ENCODE results near the gene CORT. TPM values are rescaled to one million over a fixed set of nuclear protein-coding genes. Genes with fewer than 3 reads are reported as not detected.
"Not testable (repeated sequence)": the region's sequence is repeated elsewhere in the genome, so short reads cannot be mapped to it uniquely, and the experiment has no call there.

CORT gene, protein sequence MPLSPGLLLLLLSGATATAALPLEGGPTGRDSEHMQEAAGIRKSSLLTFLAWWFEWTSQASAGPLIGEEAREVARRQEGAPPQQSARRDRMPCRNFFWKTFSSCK
- not detected for total RNA-seq
- long read RNA-seq, result 0 reads

DNA sequence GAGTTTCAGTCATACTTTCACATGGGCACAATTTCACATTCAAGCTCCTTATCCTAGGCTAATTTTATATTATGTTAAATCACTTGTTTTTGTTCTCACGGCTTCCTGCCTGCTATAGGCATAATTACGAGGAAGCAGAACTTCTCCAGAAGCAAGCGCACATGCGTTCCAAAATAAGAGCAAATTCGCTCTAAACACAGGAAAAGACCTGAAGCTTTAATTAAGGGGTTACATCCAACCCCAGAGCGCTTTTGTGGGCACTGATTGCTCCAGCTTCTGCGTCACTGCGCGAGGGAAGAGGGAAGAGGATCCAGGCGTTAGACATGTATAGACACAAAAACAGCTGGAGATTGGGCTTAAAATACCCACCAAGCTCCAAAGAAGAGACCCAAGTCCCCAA, at the start of gene CORT:
TSS of gene CORT (plus strand) at position 281 of the 400 bp plus-strand sequence. CDS start 193 bp downstream, outside the sequence.
- intact Hi-C loops (cut with micrococcal nuclease), result no loop called here
- DNase-seq, result no peak
- ATAC-seq, result no peak

DNA sequence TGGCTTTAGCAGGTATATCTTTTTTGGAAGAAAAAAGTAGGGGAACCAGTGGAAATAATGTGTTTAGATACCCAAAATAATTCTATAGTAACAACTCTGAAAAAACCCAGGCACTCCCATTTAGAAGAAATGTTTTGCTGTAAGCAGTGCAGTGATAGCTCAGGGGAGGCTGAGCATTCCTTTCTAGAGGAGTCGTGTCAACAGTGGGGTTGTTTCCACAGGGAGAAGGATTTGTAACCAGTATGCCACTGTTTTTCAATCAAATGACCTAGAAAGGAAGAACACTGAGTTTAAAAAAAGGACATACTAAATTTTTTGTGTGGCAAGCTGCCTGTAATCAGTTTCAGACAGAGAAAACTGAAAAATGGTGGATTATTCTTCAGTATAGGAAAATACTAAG, 48.5 kb upstream of the CORT start:
- ATAC-seq, result no peak
- intact Hi-C loops (cut with micrococcal nuclease), result no loop called here
- no peak for DNase-seq

DNA sequence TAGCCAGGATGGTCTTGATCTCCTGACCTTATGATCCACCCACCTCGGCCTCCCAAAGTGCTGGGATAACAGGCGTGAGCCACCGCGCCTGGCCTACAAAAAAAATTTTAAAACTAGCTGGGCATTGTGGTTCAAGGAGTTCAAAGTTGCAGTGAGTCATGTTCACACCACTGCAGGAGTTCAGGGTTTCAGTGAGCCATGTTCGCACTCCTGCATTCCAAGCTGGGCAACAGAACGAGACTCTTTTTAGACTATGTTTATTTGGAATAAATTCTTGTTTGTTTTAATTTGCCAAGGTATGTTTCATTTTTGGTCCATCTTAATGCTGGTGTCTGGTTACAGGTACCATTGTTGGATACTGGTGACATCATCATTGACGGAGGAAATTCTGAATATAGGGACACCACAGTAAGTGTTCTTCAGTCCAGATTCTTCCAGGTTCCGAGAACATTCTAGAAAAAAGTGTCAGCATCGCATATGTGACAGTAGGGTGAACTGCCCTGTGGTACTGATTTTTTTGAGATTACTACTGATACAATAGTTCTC, 47.0 kb upstream of the CORT start:
- intact Hi-C loops (cut with micrococcal nuclease), result no loop called here
- ATAC-seq (no peak), DNase-seq (no peak)

DNA sequence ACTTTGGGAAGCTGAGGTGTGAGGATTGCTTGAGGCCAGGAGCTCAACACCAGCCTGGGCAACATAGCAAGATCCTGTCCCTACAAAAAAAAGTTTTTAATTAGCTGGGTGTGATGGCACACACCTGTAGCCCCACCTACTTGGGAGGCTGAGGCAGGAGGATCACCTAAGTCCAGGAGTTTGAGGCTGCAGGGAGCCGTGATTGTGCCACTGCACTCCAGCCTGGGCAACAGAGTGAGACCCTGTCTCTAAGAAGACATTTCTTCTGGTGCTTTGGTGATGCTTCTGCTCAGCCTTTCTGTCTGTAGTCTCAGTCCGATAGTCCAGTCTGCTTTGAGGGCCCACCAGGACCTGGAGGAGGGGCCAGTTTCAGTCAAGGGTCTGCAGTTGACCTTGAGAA, 42.6 kb upstream of the CORT start:
- intact Hi-C loops (cut with micrococcal nuclease), result no loop called here
- DNase-seq (no peak), ATAC-seq (no peak)

DNA sequence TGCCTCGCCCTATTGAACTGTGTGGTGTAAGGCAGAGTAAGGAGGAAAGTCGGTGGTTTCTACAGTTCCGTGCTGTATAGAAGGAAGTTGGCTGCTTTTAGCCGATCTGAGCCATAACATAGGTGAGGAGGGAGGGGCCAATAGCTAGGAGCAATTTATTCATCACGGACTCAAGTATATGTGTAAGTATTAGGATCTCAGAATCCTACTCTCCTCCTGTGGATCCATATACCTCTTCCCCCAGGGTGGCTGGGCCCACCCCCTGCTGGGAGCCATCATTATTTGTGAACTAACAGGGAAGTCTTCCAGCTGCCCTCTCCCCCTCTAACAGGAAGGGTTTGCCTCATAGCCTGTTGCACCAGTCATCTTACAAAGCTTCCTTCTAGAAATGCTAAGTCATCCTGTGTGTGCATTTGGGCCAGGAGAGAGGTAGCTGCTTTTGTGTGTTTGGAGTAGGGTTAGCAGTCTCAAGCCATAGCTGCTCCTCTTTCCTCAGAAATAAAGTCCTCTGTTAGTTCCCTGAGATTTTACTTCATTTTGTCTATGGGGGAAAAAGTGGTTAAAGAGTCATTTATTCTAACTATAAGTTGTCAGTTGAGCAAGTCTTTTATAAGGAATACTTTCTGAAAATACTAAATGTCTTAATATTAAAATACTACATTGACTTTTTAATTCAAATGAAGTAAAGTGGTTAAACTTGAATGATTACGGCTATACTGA, 34.5 kb upstream of the CORT start:
- intact Hi-C loops (cut with micrococcal nuclease), result no loop called here
- ATAC-seq (peak; percentile 76), DNase-seq (no peak)

DNA sequence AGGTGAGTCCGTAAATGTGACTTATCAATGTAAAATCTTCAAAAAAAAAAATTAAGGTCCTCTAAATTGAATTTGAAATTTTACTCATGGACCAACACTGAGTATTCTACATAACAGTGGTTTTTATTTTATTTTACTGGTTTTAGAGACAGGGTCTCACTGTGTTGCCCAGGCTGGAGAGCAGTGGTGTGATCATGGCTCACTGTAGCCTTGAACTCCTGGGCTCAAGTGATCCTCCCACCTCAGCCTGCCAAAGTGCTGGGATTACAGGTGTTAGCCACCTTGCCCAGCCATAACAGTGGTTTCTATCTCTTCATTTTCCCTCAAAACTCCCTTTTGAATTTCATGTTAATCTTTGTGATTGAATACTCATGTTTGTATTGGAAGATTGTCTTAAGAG, 33.9 kb upstream of the CORT start:
- DNase-seq; intact Hi-C loops (cut with micrococcal nuclease); ATAC-seq: not testable (repeated sequence)

DNA sequence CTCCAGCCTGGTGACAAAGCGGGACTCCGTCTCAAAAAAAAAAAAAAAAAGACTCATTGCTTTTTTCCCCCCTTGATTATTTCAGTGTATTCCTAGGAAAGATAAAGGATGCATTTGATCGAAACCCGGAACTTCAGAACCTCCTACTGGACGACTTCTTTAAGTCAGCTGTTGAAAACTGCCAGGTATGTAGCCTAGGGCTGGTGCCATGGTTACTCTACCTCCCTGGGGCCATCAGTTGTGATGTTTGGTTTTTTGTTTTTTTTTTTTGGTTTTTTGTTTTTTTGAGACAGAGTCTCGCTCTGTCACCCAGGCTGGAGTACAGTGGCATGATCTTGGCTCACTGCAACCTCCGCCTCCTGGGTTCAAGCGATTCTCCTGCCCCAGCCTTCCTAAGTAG, 31.1 kb upstream of the CORT start:
- intact Hi-C loops (cut with micrococcal nuclease); DNase-seq; ATAC-seq: not testable (repeated sequence)

DNA sequence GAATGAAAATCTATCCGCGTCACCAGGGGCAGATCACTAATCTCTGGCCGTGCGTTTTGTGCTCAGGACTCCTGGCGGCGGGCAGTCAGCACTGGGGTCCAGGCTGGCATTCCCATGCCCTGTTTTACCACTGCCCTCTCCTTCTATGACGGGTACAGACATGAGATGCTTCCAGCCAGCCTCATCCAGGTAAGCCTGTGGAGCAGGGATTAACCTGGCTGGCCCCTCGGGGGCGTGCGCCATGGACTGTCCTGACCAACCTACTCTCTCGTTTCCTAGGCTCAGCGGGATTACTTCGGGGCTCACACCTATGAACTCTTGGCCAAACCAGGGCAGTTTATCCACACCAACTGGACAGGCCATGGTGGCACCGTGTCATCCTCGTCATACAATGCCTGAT, 30.5 kb upstream of the CORT start:
- DNase-seq, result no peak
- intact Hi-C loops (cut with micrococcal nuclease), result no loop called here
- no peak for ATAC-seq

DNA sequence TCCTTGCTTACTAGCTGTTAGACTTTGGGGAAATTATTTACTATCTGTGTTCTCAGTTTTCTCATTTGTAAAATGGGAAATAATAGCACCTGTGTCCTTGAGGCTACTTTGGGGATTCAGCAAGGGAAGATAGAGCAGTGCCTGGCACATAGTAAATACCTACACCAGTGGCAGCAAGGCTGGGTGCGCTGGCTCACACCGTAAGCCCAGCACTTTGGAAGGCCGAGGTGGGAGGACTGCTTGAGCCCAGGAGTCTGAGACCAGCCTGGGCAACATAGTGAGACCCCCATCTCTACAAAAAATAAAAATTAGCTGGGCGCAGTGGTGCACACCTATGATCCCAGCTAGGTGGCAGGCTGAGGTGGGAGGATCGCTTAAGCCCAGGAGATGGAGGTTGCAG, 28.2 kb upstream of the CORT start:
- no peak for DNase-seq
- intact Hi-C loops (cut with micrococcal nuclease), result loop anchor here (10.0 kb wide), 1 partner anchor 47 kb away; no protein-coding TSS in a partner anchor
- ATAC-seq, result no peak

DNA sequence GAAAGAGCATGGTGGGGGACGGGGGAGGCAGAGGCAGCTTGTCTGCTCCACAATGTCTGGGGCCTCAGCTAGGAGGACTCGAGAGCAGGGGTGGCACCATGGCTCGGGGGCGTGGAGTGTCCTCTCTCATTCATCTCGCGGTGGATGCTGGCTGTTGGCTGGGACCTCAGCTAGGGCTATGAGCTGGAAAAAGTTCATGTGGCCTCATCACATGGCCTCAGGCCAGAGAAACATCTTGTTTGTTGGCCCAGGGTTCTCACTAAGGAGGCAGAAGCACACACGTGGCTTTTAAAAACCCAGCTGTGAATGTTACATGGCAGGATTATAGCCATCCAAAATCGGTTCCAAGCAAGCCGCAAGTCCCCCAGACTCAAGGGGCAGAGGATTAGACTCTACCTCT, 25.8 kb upstream of the CORT start:
- intact Hi-C loops (cut with micrococcal nuclease), result loop anchor here (10.0 kb wide), 1 partner anchor 49 kb away; no protein-coding TSS in a partner anchor
- DNase-seq (peak; percentile 59), ATAC-seq (peak; percentile 28)

DNA sequence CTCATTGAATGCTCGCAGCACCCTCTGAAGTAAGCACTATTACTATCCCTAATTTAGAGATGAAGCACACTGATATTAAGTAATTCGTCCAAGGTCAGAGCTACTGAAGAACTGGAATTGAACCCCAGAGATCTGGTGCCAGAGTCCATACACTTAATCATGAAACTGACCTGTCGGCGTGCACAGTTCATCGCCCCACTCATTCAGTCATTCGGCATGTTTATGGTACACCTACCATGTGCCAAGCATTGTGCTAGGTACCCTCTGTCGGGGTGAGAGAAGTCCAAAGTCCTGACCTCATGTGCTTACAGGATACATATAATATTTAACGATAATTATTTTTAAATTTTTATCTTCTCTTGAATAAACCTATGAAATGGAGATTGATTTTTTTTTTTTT, 25.2 kb upstream of the CORT start:
- no peak for DNase-seq
- ATAC-seq, result no peak
- intact Hi-C loops (cut with micrococcal nuclease), result loop anchor here (10.0 kb wide), 1 partner anchor 50 kb away; no protein-coding TSS in a partner anchor

DNA sequence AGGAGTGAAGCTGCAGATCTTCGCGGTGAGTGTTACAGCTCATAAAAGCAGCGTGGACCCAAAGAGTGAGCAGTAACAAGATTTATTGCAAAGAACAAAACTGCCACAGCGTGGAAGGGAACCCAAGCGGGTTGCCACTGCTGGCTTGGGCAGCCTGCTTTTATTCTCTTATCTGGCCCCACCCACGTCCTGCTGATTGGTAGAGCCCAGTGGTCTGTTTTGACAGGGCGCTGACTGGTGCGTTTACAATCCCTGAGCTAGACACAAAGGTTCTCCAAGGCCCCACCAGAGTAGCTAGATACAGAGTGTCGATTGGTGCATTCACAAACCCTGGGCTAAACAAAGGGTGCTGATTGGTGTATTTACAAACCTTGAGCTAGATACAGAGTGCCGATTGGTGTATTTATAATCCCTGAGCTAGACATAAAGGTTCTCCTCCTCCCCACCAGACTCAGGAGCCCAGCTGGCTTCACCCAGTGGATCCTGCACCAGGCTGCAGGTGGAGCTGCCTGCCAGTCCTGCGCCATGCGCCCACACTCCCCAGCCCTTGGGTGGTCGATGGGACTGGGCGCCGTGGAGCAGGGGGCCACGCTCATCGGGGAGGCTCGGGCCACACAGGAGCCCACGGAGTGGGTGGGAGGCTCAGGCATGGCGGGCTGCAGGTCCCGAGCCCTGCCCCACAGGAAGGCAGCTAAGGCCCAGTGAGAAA, 23.9 kb upstream of the CORT start:
- not testable (repeated sequence) for DNase-seq, ATAC-seq
- intact Hi-C loops (cut with micrococcal nuclease), result loop anchor here (10.0 kb wide), 1 partner anchor 51 kb away; no protein-coding TSS in a partner anchor

DNA sequence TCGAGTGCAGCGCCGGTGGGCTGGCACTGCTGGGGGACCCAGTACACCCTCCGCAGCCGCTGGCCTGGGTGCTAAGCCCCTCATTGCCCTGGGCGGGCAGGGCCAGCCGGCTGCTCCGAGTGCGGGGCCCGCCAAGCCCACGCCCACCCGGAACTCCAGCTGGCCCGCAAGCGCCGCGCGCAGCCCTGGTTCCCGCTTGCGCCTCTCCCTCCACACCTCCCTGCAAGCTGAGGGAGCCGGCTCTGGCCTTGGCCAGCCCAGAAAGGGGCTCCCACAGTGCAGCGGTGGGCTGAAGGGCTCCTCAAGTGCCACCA, 23.3 kb upstream of the CORT start:
- intact Hi-C loops (cut with micrococcal nuclease), result loop anchor here (10.0 kb wide), 1 partner anchor 52 kb away; no protein-coding TSS in a partner anchor
- not testable (repeated sequence) for ATAC-seq, DNase-seq

DNA sequence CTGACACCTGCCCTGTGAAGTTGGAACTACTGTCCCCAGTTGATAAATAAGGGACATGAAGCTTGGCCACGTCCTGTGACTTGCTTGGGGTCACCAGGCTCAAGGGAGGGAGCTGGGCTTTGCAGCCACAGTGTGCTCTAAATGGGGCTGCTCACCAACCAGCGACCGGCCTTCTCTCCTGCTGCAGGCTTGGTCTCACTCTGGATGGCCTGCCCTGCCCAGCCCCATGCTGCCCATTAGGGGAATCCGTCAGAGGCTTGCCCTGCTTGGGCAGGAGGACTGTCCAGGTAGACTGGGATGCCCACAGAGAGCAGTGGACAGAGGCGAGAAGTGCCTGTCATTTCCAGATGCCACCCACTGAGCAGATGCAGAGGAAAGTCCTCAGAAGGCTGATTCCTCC, 20.8 kb upstream of the CORT start:
- ATAC-seq, result no peak
- no peak for DNase-seq
- intact Hi-C loops (cut with micrococcal nuclease), result loop anchor here (10.0 kb wide), 1 partner anchor 54 kb away; no protein-coding TSS in a partner anchor

DNA sequence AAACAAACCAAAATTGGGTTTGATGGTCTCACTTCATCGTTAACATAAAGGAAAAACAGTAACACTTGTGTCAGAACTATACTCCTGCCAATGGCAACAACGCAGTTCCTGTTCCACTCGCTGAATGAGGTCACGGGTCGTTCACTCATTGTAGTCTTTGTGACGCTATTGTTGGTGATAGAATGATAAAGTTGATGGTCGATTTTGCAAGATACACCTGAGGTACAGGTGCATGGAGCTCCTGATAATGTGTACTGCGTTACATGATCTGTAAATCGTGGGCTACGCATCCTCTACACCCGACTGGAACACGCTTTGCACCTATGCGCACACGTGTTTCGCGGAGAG, 20.0 kb upstream of the CORT start:
- no peak for DNase-seq
- no peak for ATAC-seq
- intact Hi-C loops (cut with micrococcal nuclease), result loop anchor here (10.0 kb wide), 1 partner anchor 55 kb away; no protein-coding TSS in a partner anchor

DNA sequence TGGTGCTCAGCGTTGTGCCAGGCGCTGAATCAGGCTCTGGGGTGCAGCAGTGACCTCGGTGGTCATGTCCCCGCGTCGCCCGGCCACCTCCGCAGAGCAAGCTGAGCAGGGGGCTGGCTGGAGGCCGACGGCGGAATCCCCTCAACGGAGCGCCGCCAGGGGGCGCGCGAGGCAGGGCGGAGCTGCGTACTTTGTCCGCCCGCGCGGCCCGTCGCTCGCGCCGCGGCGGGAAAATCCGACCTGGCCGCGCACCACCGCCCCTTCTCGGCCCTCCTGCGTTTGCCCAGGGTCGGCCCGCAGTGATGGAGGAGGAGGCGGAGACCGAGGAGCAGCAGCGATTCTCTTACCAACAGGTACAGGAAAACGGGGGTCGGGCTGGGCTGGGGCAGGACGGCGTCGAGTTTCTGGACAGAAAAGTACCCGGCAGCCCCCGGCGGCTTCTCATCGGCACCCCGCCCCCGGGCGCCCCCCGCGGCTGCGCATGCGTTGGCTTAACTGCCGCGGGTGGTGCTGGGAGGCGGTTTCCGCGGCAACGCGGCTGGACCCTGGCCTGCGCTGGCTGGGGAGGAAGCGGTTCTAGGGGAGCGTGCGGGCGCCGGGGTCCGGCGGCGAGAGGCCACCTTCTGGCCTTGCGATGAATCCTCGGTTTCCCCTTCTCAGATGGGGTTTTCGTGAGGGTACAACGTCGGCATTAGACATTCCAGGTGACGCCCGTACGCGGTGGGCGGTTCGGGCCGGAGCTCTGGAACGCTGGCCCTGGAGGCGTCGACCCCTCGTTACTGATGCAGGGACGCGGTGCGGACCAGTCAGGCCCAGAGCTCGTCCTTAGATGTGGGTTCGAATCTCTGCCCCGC, 19.4 kb upstream of the CORT start, which contains the start of gene CENPS:
TSS of gene CENPS (plus strand) at position 218 of the 854 bp plus-strand sequence. CDS start at position 303, 85 bp downstream.
- ATAC-seq, result peak; percentile 97
- peak; percentile 97 for DNase-seq
- intact Hi-C loops (cut with micrococcal nuclease), result no loop called here

DNA sequence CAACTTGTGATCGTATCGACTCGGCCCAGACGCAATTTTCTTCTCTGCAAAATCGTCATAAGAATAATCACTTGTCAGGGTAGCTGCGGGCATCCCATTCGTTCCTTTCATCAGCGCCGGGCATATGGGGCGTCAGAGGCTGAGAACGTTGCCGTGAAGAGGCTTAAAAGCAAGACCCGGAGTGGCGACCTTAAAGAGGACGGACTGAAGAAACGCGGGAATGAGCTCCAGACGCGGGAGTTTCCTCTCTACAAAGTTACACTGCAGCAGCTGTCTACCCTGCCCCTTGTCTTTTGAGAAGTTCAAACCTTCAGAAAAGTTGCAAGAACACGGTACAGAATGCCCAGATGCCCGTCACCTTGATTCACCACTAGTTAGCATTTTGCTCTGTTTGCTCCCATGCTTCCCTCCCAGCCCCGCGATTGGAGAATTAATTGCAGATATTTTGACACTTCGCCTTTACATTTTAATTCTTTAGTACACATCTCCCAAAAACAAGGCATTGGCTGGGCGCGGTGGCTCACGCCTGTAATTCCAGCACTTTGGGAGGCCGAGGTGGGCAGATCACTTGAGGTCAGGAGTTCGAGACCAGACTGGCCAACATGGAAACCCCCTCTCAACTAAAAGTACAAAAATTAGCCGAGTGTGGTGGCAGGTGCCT, 18.6 kb upstream of the CORT start:
- intact Hi-C loops (cut with micrococcal nuclease), result no loop called here
- DNase-seq (no peak), ATAC-seq (no peak)

DNA sequence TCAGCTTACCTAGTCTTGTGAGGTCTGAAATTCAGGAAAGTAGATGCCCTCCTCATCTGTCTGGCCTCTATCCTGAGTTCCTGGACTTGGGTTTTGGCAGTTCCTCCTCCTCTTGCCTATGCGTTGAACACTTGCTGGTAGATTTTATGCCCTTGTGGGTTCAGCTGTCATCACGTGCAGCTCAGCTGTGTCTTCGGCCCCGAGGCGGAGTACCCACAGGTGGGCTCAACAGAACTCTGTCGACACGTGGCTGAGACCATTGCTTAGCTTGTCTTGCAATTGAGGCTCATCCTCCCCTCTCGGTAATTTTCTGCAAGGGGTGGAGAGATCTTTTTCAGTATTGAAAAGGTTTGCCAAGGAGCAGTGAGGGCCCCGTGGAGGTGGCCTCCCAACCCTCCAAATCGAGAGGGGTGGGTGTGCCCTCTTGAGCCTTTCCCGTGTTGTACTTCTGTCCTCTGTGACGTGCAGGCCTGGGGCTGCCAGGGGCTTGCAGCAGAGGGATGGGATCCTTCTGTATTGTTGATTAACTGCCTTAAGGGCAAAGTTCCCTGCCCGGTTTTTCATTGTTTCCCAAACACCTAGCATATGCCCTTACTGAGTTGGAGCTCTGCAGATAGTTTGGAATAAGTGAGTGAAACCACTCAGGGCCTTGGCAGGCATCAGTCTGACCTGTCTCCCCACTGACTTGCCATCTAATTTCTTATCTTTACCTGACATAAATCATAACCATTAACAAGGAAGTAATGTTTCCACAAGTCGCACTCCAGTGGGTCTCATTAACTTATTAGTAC, 16.7 kb upstream of the CORT start:
- ATAC-seq (no peak), DNase-seq (no peak)
- intact Hi-C loops (cut with micrococcal nuclease), result no loop called here
